ENCODE data around the gene RILP.

Gene RILP

DNA sequence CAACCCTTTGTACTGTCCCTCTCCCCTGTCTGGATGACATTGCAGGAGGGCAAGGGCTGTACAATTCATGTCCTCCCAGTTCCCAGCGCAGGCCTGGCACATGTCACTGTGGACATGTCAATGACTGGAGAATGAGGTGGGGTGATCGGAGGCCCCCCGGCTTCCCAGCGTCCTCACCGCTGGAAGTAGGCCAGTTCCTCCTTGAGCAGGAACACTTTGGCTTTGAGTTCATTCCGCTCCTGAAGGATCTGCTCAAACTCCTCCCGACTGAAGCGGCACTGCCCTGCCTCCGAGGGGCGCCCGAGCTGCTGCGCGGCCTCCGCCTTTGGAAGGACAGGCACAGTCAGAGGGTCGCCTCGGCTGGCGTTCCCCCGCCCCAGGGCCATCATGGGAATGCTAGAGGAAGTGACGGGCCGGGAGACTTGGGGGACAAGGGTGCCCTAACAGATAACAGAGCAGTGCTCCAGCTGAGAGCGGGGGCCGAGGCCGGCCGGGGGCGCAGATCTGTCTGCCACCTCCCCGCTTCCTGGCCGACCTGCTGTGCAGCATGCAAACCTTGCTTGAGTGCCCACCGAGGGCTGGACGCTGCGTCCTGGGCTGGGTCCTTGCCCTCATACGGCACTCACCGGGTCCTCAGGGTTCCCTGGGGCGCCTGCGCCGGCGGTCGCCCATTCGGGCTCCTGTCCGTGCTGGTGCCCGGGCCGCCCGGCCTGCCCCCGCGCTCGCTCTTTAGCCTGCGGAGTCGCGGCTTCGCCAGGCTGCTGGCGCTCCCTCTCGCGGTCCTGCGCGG lies 1.3 kb downstream of the RILP start:
- DNase-seq (ENCODE audit: low spot score): no peak

DNA sequence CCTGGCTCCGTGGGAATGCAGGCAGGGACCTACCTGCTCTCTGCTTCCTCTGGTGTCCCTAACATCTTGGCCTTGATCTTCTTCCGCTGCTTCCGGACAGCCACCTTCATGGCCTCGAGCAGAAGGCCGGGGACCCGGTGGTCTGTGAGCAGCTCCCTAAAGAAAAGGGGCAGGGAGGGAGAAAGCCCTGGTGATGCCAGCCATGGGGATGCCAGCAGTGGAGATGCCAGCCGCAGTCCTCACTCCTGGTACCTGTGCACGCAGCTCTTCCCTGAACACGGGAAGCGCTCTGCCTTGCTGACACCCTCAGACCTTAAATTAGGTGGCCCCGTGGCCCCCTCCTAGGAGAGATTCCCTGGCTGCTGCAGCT lies 1.9 kb downstream of the RILP start:
- no peak for DNase-seq (ENCODE audit: low spot score)

DNA sequence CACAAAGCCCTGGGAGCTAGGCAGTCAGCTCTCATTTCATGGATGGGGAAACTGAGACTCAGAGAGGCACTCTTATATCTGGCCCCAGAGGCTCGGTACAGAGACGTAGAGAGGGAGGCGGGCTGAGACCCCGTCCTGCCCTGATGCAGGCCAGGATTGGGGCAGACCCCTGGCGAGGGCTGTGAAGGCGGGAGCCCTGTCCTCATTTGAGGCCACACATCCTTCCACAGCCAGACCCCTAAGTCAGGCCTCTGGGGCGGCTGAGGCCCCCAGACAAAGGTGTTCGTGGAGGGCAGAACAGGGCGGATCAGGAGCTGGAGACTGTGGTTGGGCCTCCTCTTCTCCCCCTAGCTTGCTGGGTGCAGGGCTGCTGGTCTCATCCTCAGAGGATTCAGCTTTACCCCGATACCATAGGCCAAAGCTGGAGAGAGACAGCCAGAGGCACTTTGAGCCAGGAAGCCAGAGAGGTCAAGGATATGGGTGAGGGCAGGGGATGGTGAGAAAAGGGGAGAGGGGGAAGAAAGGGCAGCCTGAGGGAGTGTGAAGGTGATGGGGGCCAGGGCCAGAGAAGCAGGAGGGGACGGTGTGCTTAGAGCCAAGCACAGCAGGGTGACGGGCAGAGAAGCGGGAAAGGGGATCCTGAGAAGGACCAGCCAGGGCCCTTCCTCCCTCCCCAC lies 3.3 kb downstream of the RILP start:
- no peak for DNase-seq (ENCODE audit: low spot score)

DNA sequence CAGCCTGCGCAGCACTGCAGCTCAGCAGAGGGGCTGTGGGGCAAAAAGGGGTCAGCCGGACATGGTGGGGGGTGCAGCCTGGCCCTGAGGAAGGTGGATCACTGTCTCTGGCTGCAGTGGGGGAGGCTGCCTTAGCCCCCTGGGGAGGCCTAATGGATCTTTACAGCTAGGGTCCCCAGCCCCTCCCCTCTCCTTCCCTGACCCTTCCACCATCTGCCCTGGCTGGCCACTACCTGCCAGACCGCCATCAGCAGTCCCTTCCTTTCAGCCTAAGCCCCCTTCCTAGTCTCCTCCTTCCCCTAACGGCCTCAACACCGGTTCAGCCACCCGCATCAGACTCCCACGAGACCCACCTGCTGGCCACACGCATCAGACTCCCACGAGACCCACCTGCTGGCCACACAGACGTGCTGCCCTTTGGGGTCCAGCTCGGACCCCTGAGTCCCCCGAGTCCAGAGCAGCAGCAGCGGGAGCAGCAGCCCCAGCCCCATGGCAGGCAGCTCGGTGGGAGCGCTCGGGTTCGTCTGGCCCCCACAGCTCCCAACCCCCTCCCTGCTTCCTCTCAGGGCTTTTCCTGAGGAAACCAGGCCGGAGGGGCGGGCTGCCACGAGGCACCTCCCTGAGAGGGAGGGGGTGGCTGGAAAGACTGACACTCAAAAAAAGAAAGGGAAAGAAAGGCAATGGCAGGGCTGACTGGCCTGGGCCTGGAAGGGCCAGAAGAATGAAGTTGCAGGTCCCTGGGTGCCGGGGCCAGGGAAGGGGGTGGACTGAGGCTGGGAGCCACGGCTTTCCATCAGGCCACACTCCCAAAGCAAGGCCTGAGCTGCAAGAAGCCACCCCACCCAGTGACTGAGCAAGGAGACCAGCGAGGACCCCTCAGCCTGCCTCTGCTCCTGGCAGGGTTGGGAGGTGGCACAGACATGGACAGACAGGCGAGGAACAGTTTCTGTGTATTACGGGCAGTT lies 4.2 kb downstream of the RILP start, which contains the start of gene SCARF1:
SCARF1 (minus strand) TSS at position 526 of the 965 bp plus-strand sequence; CDS start at position 491, 35 bp downstream.
- DNase-seq (ENCODE audit: low spot score): no peak

DNA sequence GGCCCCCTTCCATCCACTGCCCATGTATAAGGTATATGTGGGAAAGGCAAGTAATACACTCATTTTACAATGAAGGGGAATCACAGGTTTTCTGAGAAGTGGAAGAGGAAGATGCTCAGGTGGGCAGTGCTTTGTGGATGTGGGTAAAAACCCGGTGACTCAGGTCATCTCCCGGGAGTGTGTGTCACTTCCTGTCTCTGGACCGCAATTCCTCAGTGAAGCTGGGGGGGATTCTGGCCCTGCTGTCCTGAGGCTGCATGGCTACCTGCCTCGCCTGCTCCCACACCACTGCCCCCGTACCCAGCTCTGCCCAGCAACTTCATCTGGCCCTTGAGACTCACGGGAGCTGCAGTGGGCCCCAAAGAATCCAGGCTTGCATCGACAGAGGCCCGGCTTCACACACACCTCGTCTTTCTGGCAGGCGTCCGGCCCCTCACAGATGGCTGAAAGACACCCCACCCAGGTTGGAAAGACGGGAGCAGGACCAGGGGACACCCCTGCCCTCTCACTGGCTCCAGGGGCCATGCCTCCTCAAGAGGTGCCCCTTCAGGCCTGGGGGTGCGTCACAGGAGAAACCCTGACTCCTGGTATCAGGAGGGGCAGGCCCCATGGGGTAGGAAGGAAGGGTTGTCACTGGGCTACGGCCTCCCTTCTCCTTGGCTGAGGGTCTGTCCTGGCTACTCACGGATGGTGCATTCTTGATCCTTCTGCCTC lies 5.0 kb downstream of the RILP start:
- peak; percentile 39 for DNase-seq (ENCODE audit: low spot score)

DNA sequence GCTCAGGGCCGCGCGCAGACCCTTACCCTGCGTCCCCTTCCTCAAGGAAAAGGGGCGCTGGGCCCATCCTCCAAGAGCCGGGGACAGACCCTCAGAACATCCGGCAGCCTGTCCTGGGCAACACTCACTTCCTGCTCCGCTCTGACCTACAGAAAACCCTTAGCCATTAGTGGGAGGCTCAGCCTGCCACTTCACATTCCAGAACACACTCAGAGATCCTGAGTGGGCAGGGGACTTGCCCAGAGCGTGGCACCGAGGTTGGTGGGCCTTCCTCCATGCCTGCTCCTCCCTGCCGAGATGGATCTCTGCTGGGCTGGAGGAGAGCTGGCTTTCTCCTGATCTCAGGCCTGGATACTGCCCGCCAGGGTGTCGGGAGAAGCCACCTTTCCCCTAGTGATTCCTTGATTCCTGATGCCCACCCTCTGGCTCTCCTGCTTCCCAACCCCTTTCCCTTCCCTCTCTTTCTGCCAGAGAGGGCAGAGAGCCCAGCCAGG lies 5.6 kb downstream of the RILP start:
- no peak for DNase-seq (ENCODE audit: low spot score)

DNA sequence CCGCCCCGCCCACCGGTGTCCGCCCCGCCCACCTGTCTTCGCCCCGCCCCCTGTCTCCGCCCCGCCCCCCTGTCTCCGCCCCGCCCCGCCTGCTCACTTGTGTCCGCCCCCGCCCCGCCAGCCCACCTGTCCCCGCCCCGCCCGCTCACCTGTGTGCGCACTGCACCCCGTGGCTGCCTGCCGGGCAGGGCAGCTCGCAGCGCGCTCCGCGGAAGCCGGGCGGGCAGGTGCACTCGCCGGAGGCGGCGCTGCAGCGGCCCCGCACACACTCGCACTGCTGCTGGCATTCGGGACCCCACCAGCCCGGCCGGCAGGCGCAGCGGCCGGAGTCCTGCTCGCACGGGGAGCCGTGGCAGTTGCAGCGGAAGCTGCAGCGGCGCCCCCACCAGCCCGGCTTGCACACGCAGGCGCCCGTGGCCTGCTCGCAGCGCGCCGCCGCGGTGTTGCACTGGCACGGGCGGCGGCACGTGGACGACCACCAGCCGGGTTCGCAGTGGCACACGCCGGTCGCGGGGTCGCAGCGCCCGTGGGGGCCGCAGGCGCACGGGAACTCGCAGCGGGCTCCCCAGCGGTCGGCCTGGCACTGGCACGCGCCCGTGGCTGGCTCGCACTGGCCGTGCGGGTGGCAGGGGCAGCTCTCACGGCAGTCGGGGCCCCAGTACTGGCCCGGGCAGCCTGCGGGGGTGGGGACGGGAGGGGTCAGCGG lies 6.2 kb downstream of the RILP start:
- DNase-seq (ENCODE audit: low spot score): peak; percentile 84

DNA sequence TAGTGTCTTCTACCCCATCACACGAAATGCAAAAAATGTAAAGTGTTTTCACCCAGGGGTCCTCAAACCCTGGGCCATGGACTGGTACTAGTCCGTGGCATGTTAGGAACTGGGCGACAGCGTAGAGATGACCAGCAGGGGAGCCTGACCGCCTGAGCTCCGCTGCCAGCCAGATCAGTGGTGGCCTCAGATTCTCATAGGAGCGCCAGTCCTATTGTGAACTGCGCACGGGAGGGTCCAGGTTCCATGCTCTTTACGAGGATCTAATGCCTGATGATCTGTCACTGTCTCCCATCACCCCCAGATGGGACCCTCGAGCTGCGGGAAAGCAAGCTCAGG lies 8.6 kb downstream of the RILP start:
- no peak for DNase-seq (ENCODE audit: low spot score)

DNA sequence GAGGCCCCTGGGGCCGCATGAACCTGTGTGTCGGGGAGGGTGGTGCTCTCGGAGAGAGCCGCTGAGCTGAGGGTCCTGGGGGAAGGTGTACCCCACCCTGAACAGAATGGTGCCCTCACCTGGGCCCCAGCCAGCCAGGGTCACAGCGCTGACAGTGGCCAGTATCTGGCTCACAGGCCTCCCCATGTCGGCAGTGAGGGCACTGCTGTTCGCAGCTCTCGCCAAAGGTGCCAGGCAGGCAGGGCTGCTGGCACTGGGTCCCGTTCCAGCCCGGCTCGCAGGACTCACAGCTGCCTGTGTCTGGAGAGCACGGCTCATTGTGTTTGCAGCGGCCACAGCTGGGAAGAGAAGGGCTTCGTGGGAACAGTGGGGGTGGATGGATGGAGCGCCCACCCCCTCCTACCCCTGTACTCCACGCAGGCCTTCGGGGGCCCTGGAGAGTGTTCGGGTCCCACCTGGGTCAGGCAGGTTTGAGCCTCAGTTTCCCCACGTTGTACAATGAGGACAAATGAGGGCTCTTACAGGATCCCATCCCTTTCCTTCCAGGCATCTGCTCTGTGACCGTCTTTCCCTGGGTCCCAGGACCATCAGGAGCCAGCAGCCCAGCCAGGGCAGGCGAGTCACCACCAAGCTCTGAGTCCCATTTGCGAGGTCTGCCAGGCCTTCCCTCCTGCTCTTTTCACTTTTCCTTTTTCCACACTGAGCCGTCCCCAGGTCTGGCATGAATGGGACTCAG lies 9.2 kb downstream of the RILP start:
- DNase-seq (ENCODE audit: low spot score): no peak

DNA sequence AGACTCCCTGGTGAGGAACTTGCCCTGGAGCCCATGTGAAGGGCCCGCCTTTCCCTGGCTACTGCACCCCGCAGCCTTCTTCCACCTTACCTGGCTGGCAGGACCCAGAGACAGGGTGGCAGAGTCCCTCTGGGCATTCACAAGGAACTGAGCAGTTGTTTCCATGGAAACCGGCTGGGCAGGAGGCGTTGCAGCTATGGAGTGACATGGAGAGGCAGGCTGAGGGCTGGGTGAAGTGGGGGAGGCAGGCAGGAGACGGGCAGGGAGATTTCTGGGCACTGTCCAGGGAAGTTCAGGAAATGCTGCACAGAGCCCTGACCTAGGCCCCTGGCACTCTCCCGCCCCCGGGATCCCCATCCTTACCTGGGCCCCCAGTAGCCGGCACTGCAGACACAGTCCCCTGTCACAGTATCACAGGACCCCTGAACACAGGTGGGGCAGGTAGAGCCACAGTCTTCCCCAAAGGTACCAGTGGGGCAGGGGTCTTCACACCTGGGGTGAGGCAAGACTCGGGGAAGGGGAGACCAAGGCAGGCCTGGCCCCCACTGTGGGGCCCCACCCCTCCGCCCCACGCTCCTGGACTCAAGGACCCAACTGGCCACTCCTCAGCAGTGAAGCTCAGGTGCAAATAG lies 10.0 kb downstream of the RILP start:
- DNase-seq (ENCODE audit: low spot score): no peak

DNA sequence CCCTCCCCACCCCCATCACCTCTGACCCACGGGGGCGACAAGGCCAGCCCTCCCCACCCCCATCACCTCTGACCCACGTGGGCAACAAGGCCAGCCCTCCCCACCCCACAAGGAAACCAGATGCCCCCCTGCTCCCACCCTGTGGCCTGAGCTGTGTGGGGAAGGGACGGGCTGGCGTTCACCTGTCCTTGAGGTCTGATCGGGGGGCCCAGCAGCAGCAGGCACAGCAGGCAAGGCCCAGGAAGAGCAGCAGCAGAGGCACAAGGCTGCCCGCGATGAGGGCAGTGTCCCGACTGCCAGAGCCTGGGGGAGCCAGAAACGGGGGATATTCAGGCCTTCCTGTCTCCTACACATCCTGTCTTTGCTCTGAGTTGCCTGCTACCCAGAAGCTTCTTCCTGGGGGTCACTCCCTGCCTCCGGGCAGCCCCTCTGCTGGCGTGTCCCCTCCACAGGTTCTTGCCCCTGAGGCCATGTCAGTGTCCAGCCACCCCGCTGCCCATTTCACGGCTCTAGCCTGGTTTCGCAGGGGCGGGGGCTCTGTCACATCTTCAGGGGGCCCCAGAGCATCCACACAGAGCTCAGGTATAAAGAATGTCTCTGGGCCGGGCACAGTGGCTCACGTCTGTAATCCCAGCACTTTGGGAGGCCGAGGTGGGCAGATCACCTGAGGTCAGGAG lies 10.9 kb downstream of the RILP start:
- no peak for DNase-seq (ENCODE audit: low spot score)

DNA sequence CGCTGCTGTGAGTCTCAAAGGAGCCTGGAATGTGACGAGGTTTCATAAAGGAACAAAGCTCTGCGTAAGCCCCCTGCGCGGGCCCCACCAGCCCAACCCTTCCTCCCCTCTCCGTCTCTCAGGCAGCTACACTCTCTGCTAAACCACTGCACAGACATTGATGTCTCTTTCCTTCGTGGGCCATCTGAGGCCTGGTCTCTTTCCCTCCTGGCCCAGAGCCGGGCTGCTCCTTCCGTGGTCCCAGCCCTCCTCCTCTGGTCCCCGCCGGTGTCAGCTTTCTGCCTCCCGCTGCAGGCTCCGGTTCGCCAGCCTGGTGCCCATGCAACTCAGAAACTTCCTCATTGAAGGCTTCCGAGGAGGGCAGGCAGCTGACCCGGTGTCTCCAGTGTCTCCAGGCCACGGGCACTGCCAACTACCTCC lies 11.5 kb downstream of the RILP start:
- no peak for DNase-seq (ENCODE audit: low spot score)

DNA sequence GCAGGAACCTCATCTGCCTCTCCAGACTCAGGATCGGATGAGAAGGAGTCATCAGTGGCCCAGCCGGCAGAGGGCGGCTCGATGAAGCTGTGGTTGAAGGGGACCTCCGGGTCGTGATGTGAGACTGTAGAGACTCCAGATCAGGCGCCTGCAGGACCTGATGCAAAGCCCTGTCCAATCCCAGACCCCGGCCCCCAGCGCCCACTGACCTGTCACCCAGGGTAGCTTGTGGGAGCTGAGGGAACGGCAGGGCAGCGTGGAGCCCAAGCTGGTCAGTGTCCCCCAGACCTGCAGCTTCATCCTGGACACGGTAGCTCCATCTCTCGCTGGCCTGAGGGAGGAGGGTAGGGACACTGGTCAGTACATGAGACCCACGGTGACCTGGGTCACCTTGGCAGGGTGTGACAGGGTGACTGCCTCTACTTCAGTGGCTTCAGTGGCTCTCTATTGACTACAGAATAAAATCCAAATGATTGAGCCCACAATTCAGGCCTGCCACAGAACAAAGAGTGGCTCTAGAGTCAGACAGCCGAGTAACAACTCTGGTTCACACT lies 12.9 kb downstream of the RILP start:
- no peak for DNase-seq (ENCODE audit: low spot score)

DNA sequence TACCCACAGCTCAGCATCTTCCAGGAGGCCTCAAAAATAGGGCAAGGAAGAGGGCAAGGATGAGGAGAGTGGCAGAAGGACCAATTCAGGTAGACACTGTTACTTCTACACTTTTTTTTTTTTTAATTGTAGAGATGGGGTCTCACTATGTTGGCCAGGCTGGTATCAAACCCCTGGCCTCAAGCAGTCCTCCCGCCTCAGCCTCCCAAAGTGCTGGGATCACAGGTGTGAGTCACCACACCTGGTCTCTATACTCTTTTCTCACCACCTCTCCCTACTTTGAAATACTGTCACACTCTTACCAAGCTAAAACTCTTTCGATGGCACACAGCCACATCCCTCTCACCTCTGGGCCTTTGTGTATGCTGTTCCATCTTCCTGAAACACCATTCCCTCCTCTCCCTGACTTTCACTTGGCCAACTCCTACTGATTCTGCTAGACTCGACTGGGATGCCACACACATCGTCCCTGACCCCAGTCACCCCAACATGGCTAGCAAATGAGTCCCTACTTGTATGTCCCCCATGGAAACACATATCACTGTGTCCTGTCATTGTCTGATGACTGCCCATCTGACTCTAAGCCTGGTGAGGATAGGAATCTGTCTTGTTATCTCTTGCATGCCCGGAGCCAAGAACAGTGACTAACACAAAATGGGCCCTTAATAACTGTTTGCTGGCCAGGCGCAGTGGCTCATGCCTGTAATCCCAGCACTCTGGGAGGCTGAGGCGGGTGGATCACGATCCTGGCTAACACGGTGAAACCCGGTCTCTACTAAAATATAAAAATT lies 13.8 kb downstream of the RILP start:
- no peak for DNase-seq (ENCODE audit: low spot score)

DNA sequence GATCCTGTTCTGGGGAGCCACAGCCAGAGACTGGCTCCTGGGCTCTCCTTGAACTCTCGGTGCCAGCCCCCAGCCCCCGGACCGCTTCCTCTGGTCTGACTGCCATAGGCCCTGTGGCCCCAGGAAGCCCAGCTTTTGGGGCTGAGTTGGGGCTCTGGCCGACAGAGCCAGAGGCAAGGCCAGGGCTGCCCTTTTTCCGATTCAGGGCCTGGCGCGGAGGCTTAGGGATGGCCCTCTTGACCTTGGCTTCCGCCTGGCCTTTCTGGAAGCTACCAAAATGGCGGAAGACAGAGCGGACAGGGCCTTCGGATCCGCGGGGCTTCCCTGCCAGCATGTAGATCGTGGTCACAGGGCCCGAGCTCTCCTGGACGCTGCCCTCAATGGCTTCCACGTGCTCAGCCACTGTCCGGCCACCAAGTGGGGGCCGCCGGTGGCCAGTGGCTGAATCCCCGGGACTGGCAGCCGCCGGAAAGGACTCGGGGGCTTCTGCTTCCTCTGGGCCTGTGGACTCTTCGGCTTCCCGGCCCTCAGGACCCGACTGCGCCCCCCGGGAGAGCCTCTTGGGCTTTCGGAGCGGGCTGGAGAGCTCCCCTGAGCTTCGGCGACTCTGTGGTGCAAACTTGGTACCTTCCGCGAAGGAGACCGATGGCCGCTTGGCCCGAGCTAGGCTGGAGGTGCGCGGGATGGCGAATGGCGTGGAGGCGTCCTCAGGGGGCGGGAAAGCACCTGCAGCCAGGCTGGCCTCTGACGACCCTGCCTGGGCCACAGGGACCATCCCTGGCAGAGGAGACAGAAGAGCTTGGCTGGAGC lies 14.6 kb downstream of the RILP start:
- no peak for DNase-seq (ENCODE audit: low spot score)

DNA sequence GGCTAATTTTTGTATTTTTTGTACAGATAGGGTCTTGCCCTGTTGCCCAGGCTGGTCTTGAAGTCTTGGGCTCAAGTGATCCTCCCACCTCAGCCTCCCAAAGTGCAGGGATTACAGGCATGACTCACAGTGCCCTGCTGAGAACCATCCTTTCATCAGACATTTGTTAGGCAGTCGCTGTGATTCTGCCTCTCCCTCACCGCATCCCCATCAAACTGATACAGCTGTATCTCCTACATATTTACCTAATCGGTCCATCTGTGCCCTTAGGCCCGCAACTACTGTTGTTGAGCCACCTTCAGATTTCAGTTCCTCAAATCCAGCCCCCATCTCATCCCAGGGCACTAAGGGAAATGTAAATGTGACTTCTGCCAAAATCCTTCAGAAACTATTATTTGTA lies 19.0 kb downstream of the RILP start:
- no peak for DNase-seq (ENCODE audit: low spot score)
